Stimulated activated CD4-positive, alpha-beta T cell treated with anti-CD3 and anti-CD28 coated beads, Interleukin-1b, Interleukin-23, amount 100 ng/mL, for 4 hours (primary cell): ENCODE results near the gene PAX2.

Source experiments
- DNase-seq, 2 donors: peaks; one replicate each; pipeline ENCODE4 v3.0.0-alpha.2; 2020; ENCODE audit warnings: low read depth in 2 of 2

PAX2 gene

DNA sequence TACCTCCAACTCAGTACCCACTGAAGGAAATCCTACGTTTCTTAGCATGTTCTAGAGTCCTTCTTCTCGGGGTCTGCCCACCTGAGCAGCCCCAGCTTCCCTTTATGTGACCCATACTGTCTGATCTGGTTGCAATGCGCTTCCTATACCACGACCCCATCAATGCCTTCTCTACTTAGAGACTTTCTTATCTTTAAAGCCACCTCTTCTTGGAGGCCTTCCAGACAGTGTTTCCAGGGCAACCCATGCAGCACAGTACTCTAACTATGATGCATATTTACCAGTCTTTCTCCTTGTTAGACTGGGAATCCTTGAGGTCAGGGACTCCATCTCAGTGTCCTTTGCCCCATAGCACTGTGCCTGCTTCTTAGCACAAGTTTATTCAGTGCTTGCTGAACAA lies 112.9 kb downstream of the PAX2 start:
- DNase-seq, result no peak

DNA sequence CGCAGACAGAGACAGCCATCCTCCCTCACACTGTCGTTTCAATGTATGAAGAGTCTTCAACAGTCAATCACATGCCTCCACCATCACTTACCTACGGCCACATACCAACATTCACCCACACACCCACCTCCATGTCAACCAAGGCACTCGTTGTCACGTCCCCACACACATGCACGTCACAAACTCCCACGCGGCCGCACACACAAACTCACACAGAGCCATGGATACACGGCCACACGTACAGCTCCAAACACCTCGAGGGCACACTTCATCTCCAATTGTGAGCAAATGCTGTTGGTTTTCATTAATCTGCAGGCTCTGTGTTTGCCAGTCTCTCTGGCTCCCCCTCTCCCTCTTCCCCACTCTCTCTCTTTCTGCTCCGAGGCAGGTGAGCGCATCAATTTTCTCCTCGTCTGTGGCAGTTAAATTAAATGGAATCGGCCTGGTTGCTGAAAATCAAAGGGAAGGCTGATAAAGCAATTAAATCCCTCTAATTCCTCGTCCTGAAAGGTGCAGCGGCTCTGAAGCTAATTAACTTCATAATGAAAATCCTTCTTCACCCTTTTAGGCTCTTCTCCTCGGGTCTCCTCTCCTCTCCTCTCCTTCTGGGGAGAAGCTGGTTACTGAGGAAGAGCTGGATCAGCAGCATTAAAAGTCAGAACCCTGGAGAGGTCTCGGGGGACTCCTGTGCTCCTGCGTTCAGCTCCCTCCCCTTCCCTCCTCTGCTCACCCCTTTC lies 113.5 kb downstream of the PAX2 start:
- DNase-seq, result no peak

DNA sequence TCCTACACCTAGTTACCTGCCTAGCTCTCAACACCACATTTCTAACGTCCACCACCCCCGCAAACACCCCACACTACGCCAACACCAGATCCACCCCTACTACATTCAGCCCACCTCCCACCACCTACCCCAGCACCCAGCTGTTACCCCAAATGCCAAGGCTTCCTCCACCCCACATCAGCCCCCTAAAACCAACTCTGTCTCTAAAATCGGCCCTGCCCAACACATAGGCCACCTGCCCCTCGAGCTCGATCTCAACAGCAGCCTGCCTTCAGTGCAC lies 114.0 kb downstream of the PAX2 start:
- no peak for DNase-seq

DNA sequence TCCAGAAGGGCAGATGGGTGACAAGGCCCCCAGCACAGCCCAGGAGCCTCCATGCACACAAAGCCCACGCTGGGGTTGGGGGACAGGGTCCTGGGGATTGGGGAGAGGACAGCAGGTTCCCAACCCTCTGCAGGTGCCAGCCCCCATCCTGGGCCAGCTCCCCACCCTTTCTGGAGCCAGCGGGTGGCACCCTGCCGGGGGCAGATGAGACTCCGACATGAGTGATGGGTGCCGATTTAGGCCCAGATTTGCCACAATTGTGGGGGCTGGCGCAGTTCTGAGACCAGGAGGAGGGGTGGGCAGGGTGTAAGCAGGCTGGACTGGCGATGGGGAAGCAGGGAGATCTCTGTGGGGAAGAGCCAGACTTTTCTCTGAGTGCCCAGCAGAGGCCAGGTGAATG lies 118.1 kb downstream of the PAX2 start:
- DNase-seq, result no peak

DNA sequence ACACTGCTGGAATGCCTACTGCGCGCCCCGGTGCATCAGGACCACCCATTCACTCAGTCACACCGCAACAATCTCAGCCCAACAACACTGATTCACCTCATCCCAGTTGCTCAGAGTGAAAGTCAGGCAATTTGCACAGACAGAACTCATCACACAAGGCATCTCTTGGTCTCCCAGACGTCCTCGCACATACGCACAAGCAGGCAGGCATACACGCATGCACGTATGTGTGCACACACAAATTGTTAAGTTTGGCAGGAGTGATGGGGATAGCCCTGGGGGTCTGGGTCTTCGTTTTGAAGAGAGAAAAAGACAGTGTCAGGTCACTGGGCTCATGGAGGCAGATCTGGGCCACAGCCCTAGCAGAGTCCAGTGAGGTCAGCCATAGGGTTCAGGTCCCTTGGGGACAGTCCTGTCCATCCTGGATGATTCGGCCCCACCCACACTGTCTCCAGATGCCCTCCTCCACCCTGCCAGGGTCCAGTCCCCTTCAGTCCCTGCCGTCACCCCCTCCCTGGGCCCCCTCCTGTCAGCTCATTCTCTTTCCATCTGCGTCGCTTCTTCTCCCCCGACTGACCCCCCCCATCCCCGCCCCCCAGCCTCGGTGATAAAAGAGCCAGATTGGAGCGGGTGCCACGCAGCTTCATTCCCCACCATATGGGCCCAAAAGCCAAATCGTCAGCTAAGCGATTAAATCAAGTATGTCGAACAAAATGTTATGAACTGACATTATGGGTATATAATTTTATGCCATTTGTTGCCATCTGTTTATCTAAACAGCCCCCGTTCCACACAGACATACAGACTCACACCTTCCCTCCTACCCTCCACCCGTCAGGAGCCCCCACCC lies 118.9 kb downstream of the PAX2 start:
- no peak for DNase-seq

DNA sequence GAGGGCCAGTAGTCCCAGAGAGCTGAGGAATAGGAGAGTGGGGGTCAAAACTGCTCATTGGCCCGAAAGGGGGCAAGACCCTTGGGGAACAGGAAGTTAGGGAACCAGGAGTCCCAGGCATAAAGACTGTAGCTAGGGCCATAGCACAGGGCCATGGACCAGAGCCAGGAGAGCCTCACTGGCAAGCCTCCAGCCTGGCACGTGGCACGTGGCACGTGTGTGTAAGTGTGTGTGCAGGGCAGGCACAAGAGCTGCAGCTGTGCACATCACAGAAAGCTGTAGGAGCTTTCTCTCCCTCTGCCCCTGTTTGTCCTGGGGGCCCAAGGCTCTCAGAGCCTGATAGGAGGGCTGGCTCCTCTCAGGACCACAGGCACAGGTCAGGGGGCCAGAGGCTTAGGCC lies 119.6 kb downstream of the PAX2 start:
- no peak for DNase-seq

DNA sequence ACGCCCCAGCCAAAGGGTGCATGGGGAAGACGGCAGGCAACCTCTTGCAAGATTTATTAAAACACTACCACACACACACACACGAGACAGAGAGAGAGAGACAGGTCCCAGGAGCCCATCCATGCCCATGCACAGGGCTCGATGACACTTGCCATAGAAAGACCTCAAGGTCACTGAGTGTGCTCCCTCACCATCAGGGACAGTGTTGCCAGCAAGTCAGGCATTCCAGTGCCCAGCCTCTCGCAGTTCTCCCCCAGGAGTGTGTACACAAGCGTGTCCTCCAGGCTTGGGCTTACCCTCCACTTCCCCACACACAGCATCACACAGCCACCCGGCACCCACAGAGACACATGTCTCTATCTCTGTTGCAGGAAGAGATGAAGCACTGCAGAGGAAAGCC lies 120.6 kb downstream of the PAX2 start:
- no peak for DNase-seq

DNA sequence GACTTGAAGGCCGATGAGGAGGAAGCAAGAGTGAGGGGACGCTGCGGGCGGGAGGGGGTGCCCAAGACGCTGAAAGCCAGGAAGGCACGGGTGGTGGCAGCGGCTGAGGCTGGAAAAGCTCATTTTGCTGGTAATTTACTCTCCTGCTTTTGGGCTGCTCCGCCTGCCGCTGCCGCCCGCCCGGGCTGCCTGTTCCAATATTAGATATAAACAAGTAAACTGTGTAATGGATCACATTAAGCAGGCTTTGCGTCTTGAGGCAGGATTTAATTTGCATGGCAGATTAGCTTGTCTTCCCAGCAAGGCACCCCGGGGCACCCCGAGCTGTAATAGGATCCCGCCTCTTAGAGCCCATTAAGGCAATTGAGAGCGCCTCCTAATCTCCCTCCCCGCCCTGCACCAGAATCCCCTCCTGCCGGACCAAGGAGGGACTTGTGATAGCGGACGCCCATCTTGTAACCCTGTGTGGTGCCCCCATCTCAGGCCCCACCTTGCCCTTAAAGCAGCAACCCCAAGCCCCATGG lies 121.3 kb downstream of the PAX2 start:
- no peak for DNase-seq

DNA sequence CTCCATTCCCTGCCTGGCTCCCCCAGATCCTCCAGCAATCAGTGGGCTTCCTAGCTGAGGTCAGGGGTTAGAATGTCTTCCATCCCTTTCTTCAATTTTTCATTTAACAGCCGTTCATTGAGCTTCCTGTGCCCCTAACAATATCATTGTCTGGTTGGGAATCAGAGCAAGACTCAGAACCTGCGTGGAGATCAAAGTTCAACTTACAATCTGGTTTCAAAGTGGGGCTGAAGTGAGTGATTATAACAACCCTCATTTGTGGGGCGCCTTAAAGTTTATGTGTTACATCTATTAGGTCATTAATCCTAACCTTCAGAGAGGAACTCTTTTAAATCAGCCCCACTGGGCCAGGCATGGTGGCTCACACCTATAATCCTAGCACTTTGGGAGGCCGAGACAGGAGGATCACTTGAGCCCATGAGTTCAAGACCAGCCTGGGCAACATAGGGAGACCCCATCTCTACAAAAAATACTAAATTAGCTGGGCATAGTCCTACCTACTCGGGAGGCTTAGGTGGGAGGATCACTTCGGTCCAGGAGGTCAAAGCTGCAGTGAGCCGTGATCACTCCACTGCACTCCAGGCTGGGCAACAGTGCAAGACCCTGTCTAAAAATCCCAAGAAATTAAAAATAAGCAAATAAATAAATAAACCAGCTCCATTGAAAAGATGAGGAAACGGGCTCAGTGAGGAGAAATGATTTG lies 122.0 kb downstream of the PAX2 start:
- DNase-seq, result no peak

DNA sequence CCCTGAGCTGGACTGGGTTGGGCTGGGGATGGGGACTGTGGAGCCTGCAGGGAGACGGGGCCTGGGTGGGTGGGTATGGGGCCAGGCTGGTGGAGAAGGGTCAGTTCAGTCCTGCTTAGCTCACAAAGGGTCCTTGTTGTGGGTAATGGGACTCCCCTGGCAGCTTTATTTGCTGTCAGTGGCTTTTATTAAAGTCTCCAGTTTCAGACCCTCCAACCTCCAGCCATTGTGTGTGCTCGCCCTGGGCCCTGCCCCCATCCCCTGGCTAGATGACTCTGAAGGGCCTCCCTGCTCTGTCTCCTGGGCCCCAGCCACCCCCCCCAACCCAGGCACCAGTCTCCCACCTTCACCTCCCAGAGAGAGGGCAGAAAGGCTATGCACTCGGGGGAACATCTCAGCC lies 123.0 kb downstream of the PAX2 start:
- DNase-seq, result no peak

DNA sequence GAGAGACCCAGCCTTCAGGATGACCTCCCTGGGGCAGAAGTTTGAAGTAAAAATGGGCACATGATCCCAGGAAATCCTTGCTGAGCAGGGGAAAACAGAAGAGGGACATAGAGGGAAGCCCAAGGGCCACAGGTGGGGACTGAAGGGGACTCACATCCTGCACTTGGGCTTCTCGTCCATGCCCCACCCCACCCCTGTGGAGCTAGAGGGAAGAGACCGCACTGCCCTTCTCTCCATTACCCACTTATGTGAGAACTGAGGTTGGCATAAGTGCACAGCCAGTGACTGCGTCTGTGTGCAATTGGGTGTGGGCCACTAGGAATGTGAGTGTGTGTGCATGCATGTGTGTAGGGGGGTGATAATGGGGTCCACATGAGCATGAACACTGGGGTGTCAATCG lies 124.0 kb downstream of the PAX2 start:
- no peak for DNase-seq

DNA sequence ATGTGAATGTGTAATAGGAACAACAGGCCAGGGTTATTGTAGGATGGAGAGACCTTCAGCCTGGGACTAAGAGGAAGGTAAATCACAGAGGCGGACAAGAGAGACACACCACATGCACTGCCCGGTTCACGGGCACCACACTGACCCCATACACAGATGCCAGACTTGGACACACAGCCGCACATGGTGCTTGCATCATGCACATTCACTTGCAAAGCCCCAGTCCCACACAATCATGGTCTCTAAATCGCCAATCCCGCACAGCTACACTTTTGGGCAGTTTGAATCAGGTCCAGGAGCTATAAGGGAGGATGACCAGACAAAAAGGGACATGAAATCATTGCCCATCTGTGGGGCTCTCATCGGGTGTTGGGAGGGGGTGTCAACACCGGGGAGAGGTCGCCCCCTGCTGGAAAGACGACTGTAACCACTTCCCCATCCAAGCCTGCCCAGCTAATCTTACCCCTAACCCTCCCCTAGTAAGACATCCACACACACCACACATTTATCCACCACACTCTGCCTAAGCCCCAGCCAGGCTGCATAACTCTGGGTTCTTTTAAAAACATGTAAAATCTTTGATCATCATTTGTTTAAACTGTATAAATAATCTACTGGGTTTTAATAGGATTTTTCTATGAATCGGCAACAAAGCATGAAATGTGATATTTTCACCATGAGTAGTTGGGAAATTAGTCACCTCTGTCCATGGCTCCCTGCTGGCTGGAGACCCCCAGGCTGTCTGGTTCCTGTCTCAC lies 126.8 kb downstream of the PAX2 start:
- DNase-seq, result peak; percentile 28 to 57

DNA sequence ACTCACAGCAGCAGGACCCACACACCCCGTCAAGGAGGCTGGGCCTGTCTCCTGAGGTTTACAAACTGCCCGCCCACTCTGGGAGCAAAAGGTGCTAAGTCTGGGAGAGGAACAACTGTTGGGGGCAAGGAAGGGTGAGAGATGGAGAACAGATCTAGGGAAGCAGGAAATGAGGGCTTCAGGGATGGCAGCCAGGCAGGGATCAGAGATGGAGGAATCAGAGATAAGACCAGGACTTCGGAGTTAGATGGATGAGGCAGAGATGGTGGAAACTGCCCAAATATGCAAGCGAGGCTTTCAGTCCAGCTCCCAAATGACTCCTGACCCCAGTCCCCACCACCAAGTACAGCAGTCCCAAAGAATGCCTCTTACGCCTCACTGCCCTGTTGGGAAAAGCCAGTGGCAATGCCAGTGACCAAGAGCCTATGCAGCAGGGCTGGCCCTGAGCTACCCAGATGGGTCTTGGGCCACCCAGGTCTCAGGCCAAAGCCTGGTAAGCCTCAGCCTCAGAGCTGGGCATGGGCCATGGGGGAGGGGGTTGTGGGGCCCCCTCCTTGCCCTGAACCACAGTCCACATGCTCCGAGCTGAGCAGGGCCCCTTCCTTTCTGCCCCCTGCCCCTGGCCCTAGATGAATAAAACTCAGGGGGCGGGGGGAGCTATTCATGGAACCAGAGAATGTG lies 127.9 kb downstream of the PAX2 start:
- no peak for DNase-seq

DNA sequence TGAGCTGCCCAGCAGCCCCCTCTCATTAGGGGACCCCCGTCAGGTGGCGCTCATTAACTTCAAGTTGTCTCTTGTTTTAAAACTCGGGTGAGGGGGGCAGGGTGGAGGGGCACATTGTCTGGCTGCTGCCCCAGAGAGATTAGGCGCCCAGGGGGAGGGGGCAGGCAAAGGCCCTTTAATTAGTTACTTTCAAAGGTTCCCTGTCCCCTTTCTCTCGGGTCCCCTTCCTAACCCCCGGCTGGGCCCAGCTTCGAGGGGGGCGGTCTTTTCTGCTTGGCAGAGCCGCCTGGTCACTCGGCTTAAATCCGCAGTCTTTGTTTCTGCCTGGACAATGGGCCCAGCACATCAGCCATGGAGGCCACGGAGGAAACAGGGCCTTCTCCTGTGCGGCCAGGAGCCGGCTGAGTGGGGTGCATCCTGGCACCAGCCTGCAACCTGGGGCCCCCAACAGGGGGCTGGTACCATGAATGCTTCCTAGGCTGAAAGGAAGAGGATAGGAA lies 128.5 kb downstream of the PAX2 start:
- no peak for DNase-seq

DNA sequence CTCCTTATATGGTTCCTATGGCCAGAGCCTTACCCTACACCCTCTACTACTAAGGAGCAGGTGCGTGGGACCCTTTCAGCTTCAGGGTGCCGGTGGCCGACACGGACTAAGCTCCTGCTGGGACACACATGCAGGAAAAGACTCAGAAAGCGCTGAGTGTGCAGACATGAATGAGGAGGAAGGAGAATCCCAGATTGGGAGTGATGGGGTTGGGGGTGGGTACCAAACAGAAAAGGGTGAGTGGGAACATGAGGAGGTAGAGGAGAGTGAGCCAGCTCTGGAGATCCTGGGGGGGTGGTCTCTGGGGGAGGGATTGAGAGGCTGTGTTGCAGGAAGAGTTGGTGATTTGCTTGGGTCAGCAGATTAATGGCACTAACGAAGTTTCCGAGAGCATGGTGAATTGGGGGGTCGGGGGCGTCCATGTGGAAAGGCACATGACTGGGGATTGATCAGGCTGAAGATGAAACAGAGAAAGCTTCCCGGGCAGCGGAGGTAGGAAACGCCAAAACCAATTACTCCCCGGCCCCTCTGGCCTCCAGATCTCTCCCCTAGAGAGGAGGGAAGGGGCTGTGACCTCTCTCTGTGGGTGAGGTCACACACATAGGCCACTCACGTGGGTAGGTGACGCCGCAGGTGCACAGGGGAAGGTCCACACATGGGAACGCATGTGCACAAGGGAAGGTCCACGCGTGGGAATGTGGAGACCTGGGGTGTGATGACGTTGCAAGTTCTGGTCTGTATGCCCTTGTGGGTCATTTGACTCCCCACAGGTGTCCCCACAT lies 129.5 kb downstream of the PAX2 start:
- DNase-seq, result no peak

DNA sequence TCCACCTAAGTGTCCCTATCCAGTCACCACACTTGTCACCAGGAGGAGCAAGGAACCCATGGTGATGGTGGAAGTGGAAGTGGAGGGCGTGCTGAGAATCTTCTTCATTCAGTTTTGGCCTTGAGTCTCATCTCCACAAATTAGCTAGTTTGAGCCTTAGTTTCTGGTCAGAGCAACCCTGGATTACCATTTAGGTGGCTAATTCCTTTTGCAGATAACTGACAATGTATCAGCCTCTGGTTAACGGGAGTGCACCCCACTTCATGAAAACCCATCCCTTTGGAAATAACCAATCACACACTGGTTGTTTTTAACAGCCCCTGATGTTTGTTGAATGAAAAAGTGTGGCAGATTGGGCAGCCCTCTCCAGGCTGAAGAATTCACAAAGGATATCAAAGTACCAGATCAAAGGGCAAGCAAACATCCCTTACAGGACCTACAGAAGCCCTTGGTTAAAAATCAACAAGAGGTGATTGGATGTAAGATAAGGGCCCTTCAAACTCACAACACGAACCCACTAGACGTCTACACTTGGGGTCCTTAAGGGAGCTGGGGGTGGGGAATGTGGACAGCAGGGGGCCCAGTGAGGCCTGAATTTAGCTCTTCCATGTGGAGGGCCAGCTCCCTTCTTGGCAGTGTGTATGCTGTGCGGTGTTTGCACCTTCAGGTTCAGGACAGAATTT lies 130.2 kb downstream of the PAX2 start:
- no peak for DNase-seq

DNA sequence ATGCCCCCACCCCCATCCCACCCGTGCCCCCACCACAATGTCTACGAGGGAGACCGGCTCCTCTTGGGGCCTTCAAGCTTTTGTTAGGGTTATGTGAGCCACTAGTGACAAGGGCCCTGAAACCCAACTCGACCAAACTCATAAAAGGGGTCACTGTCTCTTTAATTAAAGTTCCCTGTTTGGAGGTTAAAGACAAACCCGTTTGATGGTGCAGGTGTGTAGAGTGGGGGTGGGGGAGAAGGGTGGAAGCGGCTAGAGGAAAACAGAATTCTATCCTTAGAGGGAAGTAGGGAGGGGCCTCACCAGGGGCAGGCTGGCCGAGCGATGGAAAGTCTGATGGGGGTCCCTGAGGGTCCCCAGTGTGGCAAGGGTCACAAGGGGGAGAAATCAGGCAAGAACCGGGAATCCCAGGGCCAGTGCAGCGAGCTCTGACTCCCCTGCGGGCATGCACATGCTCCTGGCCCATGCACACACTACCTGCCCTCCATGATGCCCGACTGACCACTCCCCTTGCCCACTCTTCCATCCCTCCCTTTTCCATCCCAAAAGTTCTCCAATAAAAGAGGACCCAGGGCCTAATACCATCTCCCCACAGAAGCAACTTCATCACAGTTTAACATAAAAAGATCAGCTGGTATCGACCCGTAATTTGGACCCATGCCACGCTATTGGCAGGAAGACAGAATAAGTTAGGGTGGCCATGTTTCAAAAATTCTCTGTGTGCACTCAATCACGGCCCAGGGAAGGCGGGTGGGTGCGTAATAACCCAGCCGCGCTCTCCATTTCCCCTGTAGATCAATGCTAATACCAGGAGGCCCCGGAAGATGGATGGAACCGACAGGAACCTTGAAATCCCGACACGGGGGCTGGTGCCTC lies 131.4 kb downstream of the PAX2 start:
- no peak for DNase-seq

DNA sequence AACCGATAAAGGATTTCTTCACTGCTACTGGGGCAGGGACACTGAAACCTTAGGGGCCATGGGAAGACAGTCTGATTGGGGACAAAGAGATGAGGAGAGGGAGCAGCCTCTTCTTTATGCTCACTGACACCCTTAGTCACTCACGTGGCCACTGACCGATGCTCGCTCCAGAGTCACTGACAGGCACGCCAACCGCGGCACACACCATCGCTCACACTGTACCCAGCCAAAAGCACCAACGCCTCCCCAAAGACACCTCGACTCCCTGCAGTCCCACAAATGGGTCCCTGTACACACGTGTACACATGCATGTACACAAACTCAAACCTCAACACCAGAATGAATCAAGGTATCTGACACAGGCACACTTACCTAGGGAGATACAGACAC lies 132.1 kb downstream of the PAX2 start:
- no peak for DNase-seq
